GM21515 (cell line): ENCODE data around the gene BCAR3.
"Not testable (repeated sequence)": the region's sequence is repeated elsewhere in the genome, so short reads cannot be mapped to it uniquely, and the experiment has no call there.

Experiments
- ATAC-seq: cut with Tn5 transposase; IDR thresholded peaks from one replicate; pipeline ENCODE4 v1.9.1; 2021; ENCODE audit not compliant: unreplicated experiment

The BCAR3 gene

DNA sequence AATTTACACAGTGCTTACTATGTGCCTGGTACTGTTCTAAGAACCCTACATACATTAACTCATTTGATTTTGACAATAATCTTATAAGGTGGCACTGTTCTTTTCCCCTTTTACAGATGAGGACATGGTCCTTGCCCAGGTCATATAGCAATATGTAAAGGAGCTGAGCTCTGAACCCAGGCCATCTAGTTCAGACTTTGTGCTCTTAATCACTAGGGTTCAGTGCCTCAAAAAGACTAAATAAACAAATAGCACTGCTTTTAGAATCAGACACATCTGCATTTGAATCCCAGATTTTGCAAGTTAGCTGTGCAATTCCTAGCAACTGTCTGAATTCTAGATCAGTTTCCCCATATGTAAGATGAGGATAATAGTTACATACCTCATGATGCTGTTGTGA, 8.7 kb upstream of the BCAR3 start:
- ATAC-seq: no peak

DNA sequence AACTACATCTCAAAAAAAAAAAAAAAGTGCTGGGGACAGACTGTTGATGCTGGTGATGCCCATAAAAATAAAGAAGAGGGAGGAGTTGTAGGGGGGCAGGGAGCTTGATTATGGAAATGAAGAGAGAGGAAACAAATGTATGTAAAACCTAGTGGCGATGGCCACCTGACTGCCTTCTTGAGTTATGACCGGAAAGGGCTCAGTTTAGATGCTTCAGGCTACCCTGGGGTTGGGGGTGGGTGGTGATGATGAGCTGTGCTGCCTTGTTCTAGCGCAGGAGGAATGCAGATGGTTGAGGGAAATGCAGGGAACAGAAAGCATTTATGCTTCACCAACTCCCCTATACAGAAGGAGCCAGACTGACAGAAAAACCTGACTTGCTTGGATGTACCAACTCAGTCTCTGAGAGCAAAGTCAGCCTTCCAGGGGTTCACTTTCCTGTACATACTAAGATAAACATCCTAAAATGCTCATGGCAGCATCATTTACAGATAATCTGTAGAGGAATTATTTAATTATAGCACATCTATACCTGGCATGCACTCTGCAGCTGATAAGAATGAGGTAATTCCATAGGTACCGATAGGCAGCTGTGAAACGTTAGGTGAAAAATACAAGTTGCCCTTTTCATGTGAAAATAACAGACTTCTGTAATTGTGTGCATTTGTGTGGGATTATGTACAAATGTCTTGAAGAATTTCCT, 8.0 kb upstream of the BCAR3 start:
- no peak for ATAC-seq

DNA sequence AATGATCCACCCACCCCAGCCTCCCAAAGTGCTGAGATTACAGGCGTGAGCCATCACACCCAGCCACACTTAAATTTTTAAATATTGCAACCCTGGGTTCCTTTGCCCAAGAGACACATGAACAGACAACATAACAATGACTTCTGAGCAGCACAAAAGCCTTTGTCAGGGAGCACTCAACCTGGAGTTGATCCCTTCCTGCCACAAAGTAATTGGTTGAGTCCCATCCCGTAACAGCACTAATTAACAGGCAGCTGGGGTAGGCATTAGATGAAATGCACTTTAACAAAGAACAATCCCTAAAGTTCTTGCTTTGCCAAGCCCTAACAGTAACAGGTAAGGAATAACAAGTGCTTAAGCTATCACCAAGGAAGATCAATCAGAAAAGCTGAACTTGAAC, 5.9 kb upstream of the BCAR3 start:
- ATAC-seq: no peak

DNA sequence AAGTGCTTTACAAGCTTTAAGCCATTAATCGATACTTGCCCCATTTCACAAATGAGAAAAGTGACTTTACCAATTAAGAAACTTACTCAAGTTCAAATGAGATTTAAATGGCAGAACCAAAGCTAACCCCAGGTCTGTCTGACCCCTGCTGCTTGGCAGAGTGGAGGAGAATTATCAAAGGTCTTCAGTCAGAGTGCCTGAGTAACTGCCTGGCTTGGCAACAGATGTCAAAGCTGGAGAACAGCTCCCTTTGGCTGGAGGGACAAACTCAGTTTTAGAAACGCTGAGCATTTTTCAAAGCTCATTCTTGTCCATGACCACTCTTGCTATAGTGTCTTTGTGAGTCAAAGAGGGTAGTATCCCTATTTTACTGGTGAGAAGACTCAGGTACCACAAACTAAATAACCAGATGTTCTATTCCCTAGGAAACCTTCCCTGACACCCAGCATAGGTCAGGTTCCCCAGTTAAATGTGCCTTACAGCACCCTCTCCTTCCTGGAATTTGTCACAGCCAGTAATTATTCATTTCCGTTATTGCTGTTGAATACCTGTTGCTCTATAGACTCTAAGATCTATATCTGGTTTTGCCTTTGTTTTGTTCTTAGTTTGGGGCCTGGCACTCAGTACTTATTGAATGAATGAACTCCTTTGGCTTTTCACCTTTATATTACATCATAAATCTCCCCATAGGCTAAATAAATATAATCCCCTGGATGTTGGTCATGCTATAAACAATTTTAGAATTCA, 5.0 kb upstream of the BCAR3 start:
- ATAC-seq: no peak

DNA sequence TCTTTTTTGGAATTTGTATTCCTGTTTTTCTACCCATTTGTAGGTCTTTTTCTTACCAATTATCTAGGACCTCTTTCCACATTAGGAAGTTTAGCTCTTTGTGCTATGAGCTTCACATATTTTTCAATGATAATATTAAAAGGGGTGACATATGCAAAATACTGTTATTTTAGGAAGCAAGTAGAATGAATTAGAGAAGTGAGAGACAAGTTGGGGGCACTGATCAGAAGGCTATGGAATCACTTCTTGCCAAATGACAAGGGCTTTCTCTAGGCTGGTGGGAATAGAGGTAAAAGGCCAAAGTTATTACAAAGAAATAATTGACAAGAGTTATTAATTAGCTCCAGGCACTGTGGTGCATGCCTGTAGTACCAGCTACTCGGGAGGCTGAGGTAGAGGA, 4.3 kb upstream of the BCAR3 start:
- ATAC-seq: no peak

DNA sequence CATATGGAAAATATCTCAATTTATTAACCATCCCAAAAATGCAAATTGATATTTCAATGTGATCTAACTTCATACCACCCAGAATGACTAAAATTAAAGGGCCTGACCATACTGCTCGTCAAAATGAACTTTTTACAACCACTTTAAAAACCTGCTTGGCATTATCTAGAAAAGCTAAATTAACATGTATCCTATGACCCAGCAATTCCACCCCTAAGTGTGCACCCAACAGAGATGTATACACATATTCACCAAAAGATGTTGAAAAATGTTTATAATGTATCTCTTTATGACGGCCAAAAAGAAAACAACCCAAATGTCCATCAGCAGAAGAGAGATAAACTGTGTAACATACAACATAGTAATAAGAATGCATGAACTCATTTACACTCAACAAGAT, 1.6 kb upstream of the BCAR3 start:
- no peak for ATAC-seq

DNA sequence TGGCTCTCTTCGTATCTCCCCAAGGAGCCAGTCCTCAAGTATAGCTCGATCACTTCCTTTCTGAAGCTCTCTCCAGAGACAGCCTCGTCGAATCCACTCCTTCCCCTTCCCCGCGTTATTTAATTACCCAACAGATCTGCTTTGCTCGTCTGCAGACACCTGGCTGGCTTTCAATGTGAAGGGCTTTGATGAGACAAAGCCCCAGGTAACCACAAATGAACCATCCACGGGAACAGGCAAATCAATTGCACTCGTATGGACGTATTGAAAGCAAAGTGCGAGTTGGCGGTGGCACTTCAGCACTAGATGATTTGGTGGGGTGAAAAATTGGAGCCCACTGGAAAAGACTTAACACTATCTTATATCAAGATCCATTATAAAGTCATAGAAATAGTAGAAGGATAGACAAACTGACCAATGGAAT, 364 bp upstream of the BCAR3 start:
- ATAC-seq: no peak

DNA sequence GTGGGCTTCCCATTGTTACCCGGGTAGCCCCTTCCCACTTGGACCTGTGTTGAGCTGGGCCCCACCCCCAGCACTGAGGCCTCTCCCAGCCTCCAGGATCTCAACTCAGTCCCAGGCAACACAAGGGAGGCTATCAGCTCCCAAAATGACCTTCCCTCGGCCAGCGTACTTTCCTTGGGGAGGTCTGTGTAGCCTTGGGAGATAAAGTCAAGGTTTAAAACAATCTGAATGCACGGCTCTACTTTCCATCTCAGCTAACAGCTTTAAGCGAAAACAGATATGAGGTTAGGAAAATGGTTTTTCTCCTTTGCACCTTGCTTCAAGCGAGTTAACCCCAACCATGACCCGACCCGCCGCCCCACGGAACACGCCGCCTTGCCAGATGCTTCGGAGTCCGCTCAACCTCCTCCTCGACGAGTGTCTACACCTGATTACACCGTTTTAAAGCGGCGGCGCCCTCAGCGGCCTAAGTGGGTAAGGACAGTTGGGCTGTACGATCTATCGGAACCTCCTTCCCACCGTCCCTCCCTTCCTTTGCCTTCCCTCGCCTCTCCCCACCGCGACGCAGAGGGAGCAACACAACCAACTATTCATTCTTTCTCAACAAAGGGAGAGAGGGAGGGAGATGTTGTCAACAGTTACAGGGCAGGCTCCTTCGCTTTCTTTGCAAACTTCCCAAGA, 1.1 kb downstream of the BCAR3 start:
- ATAC-seq: peak; percentile 76

DNA sequence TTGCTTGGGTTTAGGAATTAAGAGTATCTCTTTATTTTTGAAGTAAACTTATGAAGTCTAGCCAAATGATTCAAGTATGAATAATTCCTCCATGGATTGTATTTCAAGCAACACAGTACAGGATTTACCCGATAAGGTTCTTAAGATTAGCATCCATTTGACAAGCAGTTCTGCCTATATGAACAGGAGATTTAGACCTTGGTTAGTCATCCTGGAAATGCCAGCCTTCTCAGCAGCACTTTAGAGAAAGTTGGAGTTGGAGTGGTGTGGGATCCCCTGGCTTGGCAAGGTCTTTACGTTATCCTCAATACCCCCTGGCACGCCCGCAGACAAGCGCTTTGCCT, 1.6 kb downstream of the BCAR3 start:
- ATAC-seq: no peak

DNA sequence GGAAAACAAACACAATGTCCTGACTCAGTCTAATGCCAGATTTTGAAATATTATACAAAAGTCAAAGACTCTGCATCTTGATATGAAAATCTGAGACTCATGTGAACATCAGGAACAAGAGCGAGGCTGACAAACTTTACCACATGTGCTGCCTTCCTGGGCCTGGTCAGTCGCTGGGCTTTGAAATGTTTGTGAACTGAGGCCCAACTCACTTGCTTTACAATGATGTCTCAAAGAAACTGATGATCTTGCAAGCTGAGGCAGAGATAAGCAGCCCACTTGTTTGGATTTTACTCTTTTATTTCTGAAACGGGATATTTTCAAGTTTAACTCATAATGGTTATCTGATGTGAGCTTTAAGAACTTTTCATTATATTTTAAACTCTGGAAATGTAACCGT, 2.1 kb downstream of the BCAR3 start:
- ATAC-seq: no peak

DNA sequence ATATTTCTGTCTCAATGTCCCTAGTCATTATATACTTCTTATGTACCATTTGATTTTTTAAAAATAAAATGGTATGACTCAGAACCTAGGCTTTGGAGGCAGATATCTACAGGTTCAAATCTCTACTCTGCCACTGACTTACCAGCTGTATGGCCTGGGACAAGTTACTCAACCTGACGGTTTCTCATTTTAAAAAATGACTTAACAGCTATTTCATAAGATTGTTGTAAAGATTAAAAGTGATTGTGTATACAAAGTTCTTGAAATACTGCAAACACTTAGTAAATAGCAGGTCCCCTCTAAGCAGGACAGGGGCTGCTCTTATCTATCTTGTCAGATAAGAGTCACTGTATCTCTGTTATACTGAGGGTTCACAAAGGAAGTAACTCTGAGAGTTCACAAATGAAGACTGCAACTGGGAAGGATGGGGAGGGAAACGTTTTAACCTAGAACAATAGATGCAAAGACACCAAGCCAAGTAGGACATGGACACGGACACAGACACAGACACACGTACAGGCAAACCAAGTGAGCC, 2.6 kb downstream of the BCAR3 start:
- ATAC-seq: no peak

DNA sequence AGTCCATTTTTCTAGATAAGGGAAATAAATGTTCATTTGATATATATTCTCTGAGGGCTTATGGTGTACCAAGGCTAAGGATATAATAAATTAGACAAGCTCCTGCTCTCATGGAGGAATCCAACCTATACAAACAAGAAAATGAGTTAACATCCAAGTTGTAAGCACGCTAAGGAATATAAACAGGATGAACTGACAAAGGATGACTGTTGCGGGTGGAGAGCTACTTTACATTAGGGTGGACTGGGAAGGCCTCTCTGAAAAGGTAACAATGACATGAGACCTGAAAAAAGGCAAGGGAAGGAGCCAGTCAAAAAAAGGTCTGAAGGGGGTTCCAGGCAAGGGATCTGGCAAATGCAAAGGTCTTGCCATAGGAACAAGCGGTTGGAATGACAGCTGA, 3.1 kb downstream of the BCAR3 start:
- no peak for ATAC-seq

DNA sequence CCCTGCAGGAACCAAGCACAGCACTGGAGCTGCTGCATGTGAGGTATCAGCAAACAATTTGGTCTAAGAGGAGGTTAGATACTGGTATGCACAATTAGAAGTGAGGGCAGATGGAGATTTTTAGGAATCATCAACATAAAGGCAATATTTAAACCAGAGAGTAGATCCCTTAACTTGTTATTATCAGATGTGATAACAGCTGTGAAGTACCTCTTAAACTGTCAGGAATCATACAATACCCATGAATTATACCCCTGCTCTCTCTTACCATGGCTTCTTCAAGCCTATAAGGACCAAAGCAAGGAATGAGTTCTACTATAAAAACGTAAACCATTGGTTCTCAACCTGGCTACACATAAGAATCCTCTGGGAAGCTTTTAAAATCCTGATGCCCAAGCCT, 3.9 kb downstream of the BCAR3 start:
- no peak for ATAC-seq

DNA sequence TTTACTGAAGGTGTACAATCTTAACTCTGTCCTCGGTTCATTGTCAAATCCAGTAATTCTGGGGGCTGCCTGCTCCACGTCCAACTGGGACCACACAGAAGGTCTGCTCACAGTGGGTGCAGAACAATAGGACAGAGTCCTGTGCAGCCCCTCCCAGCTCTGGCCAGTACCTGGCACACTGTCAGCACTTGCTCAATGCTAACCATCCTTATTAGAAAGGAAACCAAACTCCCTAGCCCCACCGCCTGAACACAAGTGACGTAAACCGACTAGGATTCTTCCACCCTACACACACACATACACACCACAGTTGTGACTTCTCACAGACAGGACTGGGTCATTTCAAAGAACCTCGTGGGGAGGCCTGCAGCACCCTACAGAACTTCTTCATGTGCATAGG, 5.2 kb downstream of the BCAR3 start:
- ATAC-seq: no peak

DNA sequence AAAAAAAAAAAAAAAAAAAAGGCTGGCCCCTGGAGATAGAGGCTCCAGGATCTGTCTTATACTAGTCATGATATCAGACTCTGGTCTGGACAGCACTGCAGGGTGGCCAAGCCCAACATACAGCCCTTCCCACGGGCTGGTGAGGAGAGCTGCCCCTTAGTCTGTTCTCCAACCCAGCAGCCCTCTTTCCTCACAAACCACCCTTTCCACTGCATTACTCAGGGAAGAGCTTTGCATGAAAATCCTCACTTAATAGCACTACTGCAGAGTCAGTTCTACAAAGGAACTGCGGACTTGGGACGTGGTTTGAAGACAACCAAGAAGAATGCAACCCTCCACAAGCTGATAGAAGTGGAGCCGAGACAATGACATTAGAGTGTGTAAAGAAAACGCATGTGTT, 5.7 kb downstream of the BCAR3 start:
- no peak for ATAC-seq

DNA sequence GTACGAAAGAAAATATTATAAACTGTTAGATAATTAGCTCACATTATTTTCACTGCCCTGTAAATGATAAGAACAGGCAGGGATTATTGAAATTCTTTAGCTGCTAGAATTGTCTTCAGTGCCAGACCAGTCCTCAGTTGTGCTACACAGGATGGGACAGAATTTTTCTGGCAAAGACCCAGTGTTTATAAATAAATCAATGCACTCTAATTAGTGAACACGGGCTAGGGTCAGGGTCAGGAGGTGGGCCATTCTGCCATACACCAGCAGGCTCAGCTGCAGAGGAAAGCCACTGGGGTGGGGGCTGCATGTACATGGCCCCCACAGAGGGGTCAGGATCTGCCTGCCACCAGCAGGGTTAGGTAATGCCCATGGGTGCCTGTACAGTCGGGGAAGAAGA, 6.4 kb downstream of the BCAR3 start:
- no peak for ATAC-seq

DNA sequence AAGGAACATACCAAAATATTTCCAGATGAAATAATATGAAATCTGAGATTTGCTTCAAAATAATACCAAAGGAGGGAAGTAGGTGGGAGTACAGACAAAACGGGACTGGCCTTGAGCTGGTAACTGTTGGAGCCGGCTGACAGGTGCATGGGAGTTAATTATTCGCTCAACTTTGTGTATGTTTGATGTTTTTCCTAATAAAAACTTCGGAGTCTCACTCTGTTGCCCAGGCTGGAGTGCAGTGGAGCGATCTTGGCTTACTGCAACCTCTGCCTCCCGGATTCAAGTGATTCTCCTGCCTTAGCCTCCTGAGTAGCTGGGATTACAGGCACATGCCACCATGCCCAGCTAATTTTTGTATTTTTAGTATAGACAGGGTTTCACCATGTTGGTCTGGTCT, 7.6 kb downstream of the BCAR3 start:
- ATAC-seq: not testable (repeated sequence)

DNA sequence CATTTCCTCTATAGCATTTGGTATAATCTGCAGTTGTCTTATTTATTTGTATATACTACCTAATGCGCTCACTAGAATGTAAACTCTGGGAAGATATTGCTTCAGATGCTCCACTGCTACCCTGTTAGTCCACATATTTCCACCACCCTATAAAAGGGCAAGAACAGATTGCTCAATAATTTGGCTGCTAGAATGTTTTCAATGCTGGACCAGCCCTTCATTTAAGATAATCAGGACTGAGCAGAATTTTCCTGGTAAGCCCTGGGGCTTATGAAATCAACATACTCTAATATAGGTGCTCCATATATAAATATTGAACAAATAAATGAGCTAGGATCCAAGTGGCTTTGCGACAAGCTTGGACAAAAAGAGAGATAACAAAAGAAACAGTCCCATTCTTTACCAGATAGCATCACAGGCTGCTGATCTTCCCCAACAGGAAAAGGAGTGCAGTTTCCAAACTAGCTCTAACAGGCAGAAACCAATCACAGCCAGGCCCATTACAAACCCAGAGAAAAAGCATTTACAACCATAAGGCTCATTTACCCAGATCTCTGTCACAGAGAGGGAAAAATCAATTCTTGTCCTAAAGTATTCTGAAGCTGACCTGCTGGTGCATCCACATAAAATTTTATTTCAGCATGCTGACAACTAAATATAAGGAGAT, 8.3 kb downstream of the BCAR3 start:
- no peak for ATAC-seq

DNA sequence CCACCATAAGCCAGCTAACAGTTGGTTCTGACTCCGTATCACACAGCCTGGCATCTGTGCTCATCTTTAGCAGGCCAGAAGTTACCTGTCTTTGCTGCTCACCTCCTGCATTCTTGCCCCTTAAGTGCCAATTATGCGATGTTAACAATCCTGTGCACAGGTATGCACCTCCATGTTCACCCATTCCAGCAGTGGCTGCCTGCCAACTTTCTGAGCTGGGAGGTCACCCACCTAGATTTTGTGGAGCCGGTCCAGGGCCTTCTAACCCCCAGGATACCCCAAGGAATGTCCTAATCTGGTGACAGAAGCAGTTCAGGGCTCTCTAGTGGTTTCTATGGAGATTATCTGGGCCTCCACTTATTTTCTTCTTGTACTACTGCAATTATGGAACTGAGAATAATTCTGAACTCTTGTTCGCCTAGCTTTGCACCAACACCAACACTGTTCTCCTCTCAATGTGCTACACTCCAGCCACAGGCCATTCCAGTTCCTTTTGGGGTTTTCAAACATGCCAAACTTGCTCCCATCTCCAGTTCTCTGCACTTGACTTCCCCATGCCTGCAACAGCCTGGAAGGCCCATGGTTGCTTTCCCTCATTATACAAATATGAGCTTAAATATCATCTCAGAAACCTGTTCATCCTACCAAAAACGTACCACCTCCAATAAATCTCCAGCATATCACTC, 9.0 kb downstream of the BCAR3 start:
- ATAC-seq: no peak

DNA sequence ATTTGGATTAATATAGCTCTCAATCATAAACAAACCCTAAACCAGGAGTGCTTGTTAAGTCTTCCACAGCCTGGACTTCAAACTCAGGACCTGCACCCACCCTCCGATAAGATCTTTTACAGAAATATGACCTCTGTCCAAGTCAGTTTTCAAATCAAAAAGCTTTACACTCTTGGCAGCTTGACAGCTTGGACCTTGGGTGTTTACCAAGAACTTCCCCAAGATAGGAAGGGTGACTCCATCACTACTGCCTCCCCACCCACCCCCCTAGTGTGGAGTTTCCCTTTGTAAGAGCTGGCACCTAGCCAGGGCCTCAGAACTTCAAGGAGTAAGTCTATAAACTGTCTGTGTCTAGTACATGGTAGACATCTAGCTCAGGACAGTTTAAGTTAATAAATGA, 9.6 kb downstream of the BCAR3 start:
- ATAC-seq: no peak

DNA sequence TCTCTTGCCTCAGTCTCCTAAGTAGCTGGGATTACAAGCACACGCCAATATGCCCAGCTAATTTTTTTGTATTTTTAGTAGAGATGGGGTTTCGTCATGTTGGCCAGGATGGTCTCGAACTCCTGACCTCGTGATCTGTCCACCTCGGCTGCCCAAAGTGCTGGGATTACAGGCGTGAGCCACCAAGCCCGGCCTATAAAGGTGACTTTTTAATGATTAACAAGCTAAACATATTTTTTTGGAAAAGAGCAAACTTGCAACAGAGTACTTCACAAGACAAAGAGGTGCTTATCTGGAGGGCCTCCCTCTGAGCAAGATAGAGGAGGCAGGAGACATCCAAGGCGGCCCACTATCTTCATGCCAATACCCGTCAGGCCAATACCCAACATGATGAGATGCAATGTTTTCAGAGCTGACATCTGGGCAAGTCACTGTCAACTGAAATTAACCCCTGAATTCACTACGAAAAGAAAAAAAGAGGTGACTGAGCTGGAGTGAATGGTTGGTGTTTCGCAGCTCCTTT, 10.5 kb downstream of the BCAR3 start:
- ATAC-seq: no peak
